Activated T-helper 17 cell treated with anti-CD3 and anti-CD28 coated beads, Interleukin-2, amount 50 U/mL, for 72 hours (primary cell): ENCODE results near the gene INF2. TPM values are rescaled to one million over a fixed set of nuclear protein-coding genes. Genes with fewer than 3 reads are reported as not detected.

ENCODE experiments used
- ATAC-seq: fragments of 150-1000 bp; cut with Tn5 transposase; replicated peaks from 2 replicates; pipeline ENCODE4 v1.10.0; 2021; ENCODE audit warnings: mild to moderate bottlenecking, moderate library complexity
- H3K27ac Mint-ChIP-seq: one replicate; pipeline ENCODE4 v1.8.0; 2022; ENCODE audit warnings: mixed read lengths
- H3K27me3 Mint-ChIP-seq: one replicate; pipeline ENCODE4 v1.8.0; 2022; ENCODE audit warnings: mixed read lengths
- H3K36me3 Mint-ChIP-seq: one replicate; pipeline ENCODE4 v1.8.0; 2022; ENCODE audit warnings: low read depth, mild to moderate bottlenecking, mixed read lengths
- H3K4me1 Mint-ChIP-seq: one replicate; pipeline ENCODE4 v1.8.0; 2022; ENCODE audit warnings: mixed read lengths
- H3K4me3 Mint-ChIP-seq: one replicate; pipeline ENCODE4 v1.8.0; 2022; ENCODE audit warnings: mild to moderate bottlenecking, mixed read lengths
- H3K9me3 Mint-ChIP-seq: one replicate; pipeline ENCODE4 v1.8.0; 2022; ENCODE audit warnings: mixed read lengths
- total RNA-seq, 2 donors: library from RNA; stranded (reverse); gene quantifications; one replicate each; pipeline ENCODE4 v1.2.3, GENCODE V29; 2022

INF2 gene
- total RNA-seq, 2 donors from 2014 or later: 61.9 to 87.8 TPM

- peak within 1 kb of the TSS; percentile 93 for H3K4me3 Mint-ChIP-seq
- peaks cover 16% of the 10 kb centered on the region for H3K4me1 Mint-ChIP-seq
- no peaks in the 10 kb centered on the region for H3K9me3 Mint-ChIP-seq
- peaks cover 34% of the 10 kb centered on the region for H3K36me3 Mint-ChIP-seq
- peak within 1 kb of the TSS; percentile 89 for H3K27ac Mint-ChIP-seq
- H3K27me3 Mint-ChIP-seq: no peaks in the 10 kb centered on the region
- peak; percentile 94 for ATAC-seq
These were observed 63.5 kb downstream of the INF2 start, which contains the start of gene SIVA1 for GRCh38 chr14:104752735-104753527. TSS of gene SIVA1 (plus strand) at chr14:104753147. CDS start at chr14:104753202, 55 bp downstream.

- peaks cover 41% of the 10 kb centered on the region for H3K36me3 Mint-ChIP-seq
- H3K27me3 Mint-ChIP-seq: no peaks in the 10 kb centered on the region
- no peaks in the 10 kb centered on the region for H3K9me3 Mint-ChIP-seq
- no peak for ATAC-seq
- peak overlapping the region; percentile 93 for H3K4me3 Mint-ChIP-seq
- H3K27ac Mint-ChIP-seq: peak overlapping the region; percentile 89
- peaks cover 16% of the 10 kb centered on the region for H3K4me1 Mint-ChIP-seq
These were observed 64.3 kb downstream of the INF2 start for GRCh38 chr14:104753528-104754212.

GRCh38 chr14:104754213-104754851 lies 64.9 kb downstream of the INF2 start:
- H3K4me1 Mint-ChIP-seq: peaks cover 16% of the 10 kb centered on the region
- H3K36me3 Mint-ChIP-seq: peaks cover 48% of the 10 kb centered on the region
- H3K4me3 Mint-ChIP-seq: peak overlapping the region; percentile 93
- H3K9me3 Mint-ChIP-seq: no peaks in the 10 kb centered on the region
- ATAC-seq: no peak
- peak overlapping the region; percentile 89 for H3K27ac Mint-ChIP-seq
- H3K27me3 Mint-ChIP-seq: no peaks in the 10 kb centered on the region

GRCh38 chr14:104755621-104756020 lies 66.2 kb downstream of the INF2 start:
- H3K9me3 Mint-ChIP-seq: no peaks in the 10 kb centered on the region
- no peak overlapping the region for H3K4me3 Mint-ChIP-seq
- no peaks in the 10 kb centered on the region for H3K27me3 Mint-ChIP-seq
- peaks cover 59% of the 10 kb centered on the region for H3K36me3 Mint-ChIP-seq
- ATAC-seq: no peak
- no peak overlapping the region for H3K27ac Mint-ChIP-seq
- H3K4me1 Mint-ChIP-seq: peaks cover 16% of the 10 kb centered on the region

GRCh38 chr14:104756477-104757237 lies 67.2 kb downstream of the INF2 start:
- ATAC-seq: no peak

DNA sequence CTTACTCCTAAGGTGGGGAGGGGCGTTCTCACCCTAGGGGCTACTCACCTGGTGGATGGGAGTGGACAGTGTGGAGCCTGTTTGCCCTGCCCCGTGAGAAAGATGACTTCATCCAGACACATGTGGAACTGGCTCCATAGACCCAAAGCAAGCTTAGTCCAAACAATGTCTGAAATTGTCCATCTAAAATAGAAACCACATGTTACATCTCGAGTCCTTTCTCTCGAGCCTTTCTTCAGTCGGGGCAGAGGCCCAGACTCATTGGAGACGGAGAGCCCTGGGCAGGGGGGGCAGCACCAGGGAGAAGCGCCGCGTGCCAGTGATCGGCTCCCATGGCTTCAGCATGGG lies 67.8 kb downstream of the INF2 start:
- Mint-ChIP-seq H3K36me3 (peaks cover 75% of the 10 kb centered on the region), H3K27ac (no peak overlapping the region), H3K4me3 (no peak overlapping the region), H3K9me3 (no peaks in the 10 kb centered on the region), H3K4me1 (peaks cover 22% of the 10 kb centered on the region), H3K27me3 (no peaks in the 10 kb centered on the region)
- no peak for ATAC-seq

More at GRCh38 chr14:104756477-104757237, 67.2 kb downstream of the INF2 start:
- H3K4me1 Mint-ChIP-seq: peaks cover 22% of the 10 kb centered on the region
- no peaks in the 10 kb centered on the region for H3K9me3 Mint-ChIP-seq
- no peaks in the 10 kb centered on the region for H3K27me3 Mint-ChIP-seq
- H3K27ac Mint-ChIP-seq: no peak overlapping the region
- H3K4me3 Mint-ChIP-seq: no peak overlapping the region
- H3K36me3 Mint-ChIP-seq: peaks cover 69% of the 10 kb centered on the region

DNA sequence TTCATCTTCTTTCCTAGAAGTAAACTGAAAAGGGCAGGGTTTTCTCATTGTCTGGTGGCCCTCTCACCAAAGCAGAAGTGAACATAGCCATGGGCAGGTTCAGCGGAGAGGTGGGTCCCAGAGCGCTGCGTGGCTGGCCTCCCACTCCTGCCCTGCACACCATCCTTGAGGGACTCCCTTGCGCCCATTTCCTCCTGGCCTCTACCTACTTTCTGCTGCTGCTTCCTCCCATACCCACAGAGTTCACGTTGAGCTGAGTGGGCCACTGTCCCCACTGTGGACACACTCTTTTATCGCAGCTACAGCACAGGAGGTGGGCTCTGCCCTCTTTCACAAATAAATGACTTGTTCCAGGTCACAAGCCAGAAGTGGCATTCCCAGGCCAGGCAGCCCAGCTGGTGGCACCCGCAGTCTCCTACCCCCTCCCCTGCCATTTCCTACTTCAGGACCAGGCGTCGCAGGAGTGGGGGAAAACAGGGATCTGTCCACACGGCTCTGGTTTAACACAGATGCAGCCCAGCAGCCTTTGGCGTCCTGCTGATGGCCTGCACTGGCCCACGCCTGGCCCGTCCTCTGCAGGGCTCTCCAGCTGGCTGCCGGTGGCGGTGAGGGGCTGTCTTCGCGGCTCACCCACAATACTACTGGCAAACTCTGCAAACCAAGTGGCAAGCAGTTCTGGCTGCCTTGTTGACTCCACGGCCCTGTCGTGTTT lies 68.4 kb downstream of the INF2 start:
- no peak for ATAC-seq
- H3K4me1 Mint-ChIP-seq: peaks cover 22% of the 10 kb centered on the region
- H3K9me3 Mint-ChIP-seq: no peaks in the 10 kb centered on the region
- H3K36me3 Mint-ChIP-seq: peaks cover 76% of the 10 kb centered on the region
- no peaks in the 10 kb centered on the region for H3K27me3 Mint-ChIP-seq
- H3K4me3 Mint-ChIP-seq: no peak overlapping the region
- no peak overlapping the region for H3K27ac Mint-ChIP-seq

- H3K27ac Mint-ChIP-seq: no peak overlapping the region
- no peaks in the 10 kb centered on the region for H3K27me3 Mint-ChIP-seq
- no peaks in the 10 kb centered on the region for H3K9me3 Mint-ChIP-seq
- ATAC-seq: no peak
- peaks cover 15% of the 10 kb centered on the region for H3K4me1 Mint-ChIP-seq
- H3K4me3 Mint-ChIP-seq: no peak overlapping the region
- H3K36me3 Mint-ChIP-seq: peaks cover 64% of the 10 kb centered on the region
These were observed 69.9 kb downstream of the INF2 start for GRCh38 chr14:104758981-104759969.

GRCh38 chr14:104765517-104765916 lies 76.1 kb downstream of the INF2 start:
- H3K4me1 Mint-ChIP-seq: peaks cover 7% of the 10 kb centered on the region
- no peak for ATAC-seq
- no peaks in the 10 kb centered on the region for H3K27me3 Mint-ChIP-seq
- no peak overlapping the region for H3K4me3 Mint-ChIP-seq
- H3K27ac Mint-ChIP-seq: no peak overlapping the region
- H3K9me3 Mint-ChIP-seq: no peaks in the 10 kb centered on the region
- peaks cover 26% of the 10 kb centered on the region for H3K36me3 Mint-ChIP-seq

DNA sequence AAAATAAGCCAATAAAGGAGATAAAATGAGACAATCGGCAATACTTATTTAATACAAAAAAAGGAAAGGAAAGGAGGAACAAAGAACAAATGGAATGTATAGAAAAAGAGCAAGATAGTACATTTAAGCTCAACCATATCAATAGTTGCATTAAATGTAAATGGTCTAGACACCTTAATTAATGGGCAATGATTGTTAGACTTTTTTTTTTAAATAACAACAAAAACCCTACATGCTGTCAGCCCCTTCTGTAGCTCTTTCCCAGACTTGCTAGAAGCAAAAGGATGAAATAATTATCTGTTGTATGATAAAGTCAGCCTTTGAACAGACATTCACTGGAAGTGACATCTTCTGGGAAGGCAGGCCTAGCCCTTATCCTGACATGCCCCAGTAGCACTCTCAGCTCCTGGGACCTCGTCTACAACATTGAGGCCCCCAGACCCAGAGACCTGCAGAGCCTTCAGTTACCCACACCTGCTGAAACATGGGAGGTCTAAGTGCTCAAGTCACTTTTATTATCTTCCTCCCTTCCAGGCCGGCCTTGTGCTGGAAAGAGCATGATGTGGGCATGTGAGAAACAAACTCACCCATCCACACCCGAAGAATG lies 76.9 kb downstream of the INF2 start:
- H3K4me1 Mint-ChIP-seq: no peaks in the 10 kb centered on the region
- no peak overlapping the region for H3K4me3 Mint-ChIP-seq
- no peaks in the 10 kb centered on the region for H3K27me3 Mint-ChIP-seq
- no peak for ATAC-seq
- no peak overlapping the region for H3K27ac Mint-ChIP-seq
- peaks cover 26% of the 10 kb centered on the region for H3K36me3 Mint-ChIP-seq
- H3K9me3 Mint-ChIP-seq: no peaks in the 10 kb centered on the region

- Mint-ChIP-seq H3K4me1 (no peaks in the 10 kb centered on the region), H3K9me3 (no peaks in the 10 kb centered on the region), H3K27me3 (no peaks in the 10 kb centered on the region), H3K27ac (no peak overlapping the region), H3K36me3 (peaks cover 26% of the 10 kb centered on the region), H3K4me3 (no peak overlapping the region)
- ATAC-seq: no peak
These were observed 77.6 kb downstream of the INF2 start for GRCh38 chr14:104766863-104767633.

- Mint-ChIP-seq H3K27me3 (no peaks in the 10 kb centered on the region), H3K36me3 (peaks cover 27% of the 10 kb centered on the region)
- ATAC-seq: no peak
These were observed 78.2 kb downstream of the INF2 start for GRCh38 chr14:104767634-104767918.

More at GRCh38 chr14:104767634-104767918, 78.2 kb downstream of the INF2 start:
- no peaks in the 10 kb centered on the region for H3K4me1 Mint-ChIP-seq
- no peak overlapping the region for H3K27ac Mint-ChIP-seq
- no peak overlapping the region for H3K4me3 Mint-ChIP-seq
- no peaks in the 10 kb centered on the region for H3K9me3 Mint-ChIP-seq
